ENCODE results near the gene PRR22. TPM values are rescaled to one million over a fixed set of nuclear protein-coding genes. Genes with fewer than 3 reads are reported as not detected.
A peak's percentile ranks its signal among the peaks of the same experiment; 100 is the strongest.

Gene PRR22
- total and polyA plus RNA-seq, 3 experiments from 2014 or later, result 0.15 to 8.6 (median 8.2) TPM

GRCh38 chr19:5822181-5822844 is 37.8 kb upstream of the PRR22 start:
- POLR2A ChIA-PET, result no interaction called here
- no peaks in the 10 kb centered on the region for H3K9me3 ChIP-seq (ENCODE audit: low read length)
- Mint-ChIP-seq H3K4me3 (no peak overlapping the region), H3K4me1 (peaks cover 0 to 9% (median 4%) of the 10 kb centered on the region in 3 donors), H3K9me3 (no peaks in the 10 kb centered on the region), H3K27me3 (peaks cover 3 to 12% of the 10 kb centered on the region in 2 donors), H3K27ac (no peak overlapping the region), H3K36me3 (no peaks in the 10 kb centered on the region)
- no peaks in the 10 kb centered on the region for H3K27me3 ChIP-seq (ENCODE audit: insufficient read depth, low read length, poor library complexity, severe bottlenecking)
- H3K4me3 ChIP-seq (ENCODE audit: low read length), result no peak overlapping the region
- no peak for DNase-seq
- no peaks in the 10 kb centered on the region for H3K36me3 ChIP-seq (ENCODE audit: insufficient read depth, low read length)
- no peak overlapping the region for H3K27ac ChIP-seq (ENCODE audit: low read depth, low read length)
- CTCF ChIA-PET, result interaction anchor here (0.9 to 1.8 kb wide), 2 partner anchors 18 kb away, joined by 4 to 6 read pairs; no protein-coding TSS in a partner anchor
- H3K4me1 ChIP-seq (ENCODE audit: insufficient read depth, low read length), result peaks cover 9% of the 10 kb centered on the region

- CTCF ChIA-PET, result interaction anchor here (1.8 kb wide), 1 partner anchor 18 kb away, joined by 6 read pairs; no protein-coding TSS in a partner anchor
- no peak for DNase-seq
- H3K9me3 ChIP-seq (ENCODE audit: low read length), result no peaks in the 10 kb centered on the region
- no peaks in the 10 kb centered on the region for H3K36me3 ChIP-seq (ENCODE audit: insufficient read depth, low read length)
- H3K9me3 Mint-ChIP-seq, result no peaks in the 10 kb centered on the region
- no peaks in the 10 kb centered on the region for H3K27me3 ChIP-seq (ENCODE audit: insufficient read depth, low read length, poor library complexity, severe bottlenecking)
- no peak overlapping the region for H3K4me3 ChIP-seq (ENCODE audit: low read length)
- peak overlapping the region in 1 of 8 donors; percentile 4 for H3K27ac Mint-ChIP-seq
- H3K27ac ChIP-seq (ENCODE audit: low read depth, low read length), result no peak overlapping the region
- peaks cover 0 to 2% (median 0%) of the 10 kb centered on the region in 3 donors for H3K4me1 Mint-ChIP-seq
- peaks cover 3 to 12% of the 10 kb centered on the region in 2 donors for H3K27me3 Mint-ChIP-seq
- peaks cover 3% of the 10 kb centered on the region for H3K4me1 ChIP-seq (ENCODE audit: insufficient read depth, low read length)
- H3K4me3 Mint-ChIP-seq, result peak overlapping the region in 1 of 7 donors; percentile 63
- H3K36me3 Mint-ChIP-seq, result no peaks in the 10 kb centered on the region
- POLR2A ChIA-PET, result no interaction called here
Observed at GRCh38 chr19:5821521-5822180, 37.1 kb upstream of the PRR22 start.

GRCh38 chr19:5820785-5821184 is 36.2 kb upstream of the PRR22 start:
- no peaks in the 10 kb centered on the region for H3K9me3 Mint-ChIP-seq
- H3K27ac ChIP-seq (ENCODE audit: low read depth, low read length), result no peak overlapping the region
- H3K27me3 ChIP-seq (ENCODE audit: insufficient read depth, low read length, poor library complexity, severe bottlenecking), result no peaks in the 10 kb centered on the region
- no peaks in the 10 kb centered on the region for H3K4me1 Mint-ChIP-seq
- H3K4me3 ChIP-seq (ENCODE audit: low read length), result no peak overlapping the region
- H3K9me3 ChIP-seq (ENCODE audit: low read length), result no peaks in the 10 kb centered on the region
- no peak overlapping the region for H3K4me3 Mint-ChIP-seq
- H3K36me3 Mint-ChIP-seq, result no peaks in the 10 kb centered on the region
- CTCF ChIA-PET, result interaction anchor here (1.8 kb wide), 1 partner anchor 17 kb away, joined by 6 read pairs; no protein-coding TSS in a partner anchor
- DNase-seq, result no peak
- POLR2A ChIA-PET, result no interaction called here
- H3K27me3 Mint-ChIP-seq, result peaks cover 3 to 15% of the 10 kb centered on the region in 2 donors
- no peaks in the 10 kb centered on the region for H3K4me1 ChIP-seq (ENCODE audit: insufficient read depth, low read length)
- no peak overlapping the region for H3K27ac Mint-ChIP-seq
- no peaks in the 10 kb centered on the region for H3K36me3 ChIP-seq (ENCODE audit: insufficient read depth, low read length)

GRCh38 chr19:5818594-5818993 is 34.0 kb upstream of the PRR22 start:
- Histone ChIP-seq H3K27me3 (ENCODE audit: insufficient read depth, low read length, poor library complexity, severe bottlenecking) (no peaks in the 10 kb centered on the region), H3K9me3 (ENCODE audit: low read length) (no peaks in the 10 kb centered on the region), H3K4me3 (ENCODE audit: low read length) (no peak overlapping the region), H3K36me3 (ENCODE audit: insufficient read depth, low read length) (no peaks in the 10 kb centered on the region), H3K4me1 (ENCODE audit: insufficient read depth, low read length) (no peaks in the 10 kb centered on the region), H3K27ac (ENCODE audit: low read depth, low read length) (no peak overlapping the region)
- Mint-ChIP-seq H3K4me3 (no peak overlapping the region), H3K4me1 (no peaks in the 10 kb centered on the region), H3K27ac (no peak overlapping the region), H3K36me3 (no peaks in the 10 kb centered on the region), H3K27me3 (peaks cover 3 to 15% of the 10 kb centered on the region in 2 donors), H3K9me3 (no peaks in the 10 kb centered on the region)
- CTCF ChIA-PET, result interaction anchor here (1.3 kb wide), 1 partner anchor 12 kb away, joined by 3 read pairs; no protein-coding TSS in a partner anchor
- POLR2A ChIA-PET, result interaction anchor here (0.6 kb wide), 1 partner anchor 10 kb away, joined by 3 read pairs; no protein-coding TSS in a partner anchor
- no peak for DNase-seq

- Mint-ChIP-seq H3K27me3 (peaks cover 3 to 10% of the 10 kb centered on the region in 2 donors), H3K4me1 (no peaks in the 10 kb centered on the region), H3K27ac (peak overlapping the region in 1 of 8 donors; percentile 73), H3K36me3 (no peaks in the 10 kb centered on the region), H3K4me3 (no peak overlapping the region), H3K9me3 (no peaks in the 10 kb centered on the region)
- Histone ChIP-seq H3K4me1 (ENCODE audit: insufficient read depth, low read length) (no peaks in the 10 kb centered on the region), H3K27me3 (ENCODE audit: insufficient read depth, low read length, poor library complexity, severe bottlenecking) (no peaks in the 10 kb centered on the region), H3K36me3 (ENCODE audit: insufficient read depth, low read length) (no peaks in the 10 kb centered on the region), H3K4me3 (ENCODE audit: low read length) (no peak overlapping the region), H3K9me3 (ENCODE audit: low read length) (no peaks in the 10 kb centered on the region), H3K27ac (ENCODE audit: low read depth, low read length) (no peak overlapping the region)
- POLR2A ChIA-PET, result no interaction called here
- DNase-seq, result no peak
- CTCF ChIA-PET, result no interaction called here
Observed at GRCh38 chr19:5817218-5817617, 32.7 kb upstream of the PRR22 start.

- H3K4me3 Mint-ChIP-seq, result no peak overlapping the region
- POLR2A ChIA-PET, result no interaction called here
- no peaks in the 10 kb centered on the region for H3K27me3 ChIP-seq (ENCODE audit: insufficient read depth, low read length, poor library complexity, severe bottlenecking)
- no peak overlapping the region for H3K27ac ChIP-seq (ENCODE audit: low read depth, low read length)
- no peaks in the 10 kb centered on the region for H3K36me3 Mint-ChIP-seq
- no peaks in the 10 kb centered on the region for H3K36me3 ChIP-seq (ENCODE audit: insufficient read depth, low read length)
- no peaks in the 10 kb centered on the region for H3K4me1 ChIP-seq (ENCODE audit: insufficient read depth, low read length)
- no peak overlapping the region for H3K27ac Mint-ChIP-seq
- no peak for DNase-seq
- CTCF ChIA-PET, result no interaction called here
- H3K9me3 ChIP-seq (ENCODE audit: low read length), result no peaks in the 10 kb centered on the region
- no peaks in the 10 kb centered on the region for H3K4me1 Mint-ChIP-seq
- H3K9me3 Mint-ChIP-seq, result no peaks in the 10 kb centered on the region
- H3K4me3 ChIP-seq (ENCODE audit: low read length), result no peak overlapping the region
- H3K27me3 Mint-ChIP-seq, result peaks cover 0 to 7% of the 10 kb centered on the region in 2 donors
Observed at GRCh38 chr19:5814852-5815246, 30.3 kb upstream of the PRR22 start.

GRCh38 chr19:5814123-5814851 is 29.7 kb upstream of the PRR22 start:
- Mint-ChIP-seq H3K9me3 (no peaks in the 10 kb centered on the region), H3K27me3 (peaks cover 0 to 9% of the 10 kb centered on the region in 2 donors), H3K4me1 (no peaks in the 10 kb centered on the region), H3K27ac (no peak overlapping the region), H3K36me3 (no peaks in the 10 kb centered on the region), H3K4me3 (no peak overlapping the region)
- ChIA-PET CTCF (no interaction called here), POLR2A (no interaction called here)
- no peaks in the 10 kb centered on the region for H3K27me3 ChIP-seq (ENCODE audit: insufficient read depth, low read length, poor library complexity, severe bottlenecking)
- H3K27ac ChIP-seq (ENCODE audit: low read depth, low read length), result no peak overlapping the region
- no peak overlapping the region for H3K4me3 ChIP-seq (ENCODE audit: low read length)
- no peaks in the 10 kb centered on the region for H3K9me3 ChIP-seq (ENCODE audit: low read length)
- H3K36me3 ChIP-seq (ENCODE audit: insufficient read depth, low read length), result no peaks in the 10 kb centered on the region
- no peaks in the 10 kb centered on the region for H3K4me1 ChIP-seq (ENCODE audit: insufficient read depth, low read length)
- no peak for DNase-seq

- POLR2A ChIA-PET, result no interaction called here
- no peak overlapping the region for H3K27ac ChIP-seq (ENCODE audit: low read depth, low read length)
- H3K4me1 Mint-ChIP-seq, result no peaks in the 10 kb centered on the region
Observed at GRCh38 chr19:5811117-5811516, 26.6 kb upstream of the PRR22 start.

More at GRCh38 chr19:5811117-5811516, 26.6 kb upstream of the PRR22 start:
- CTCF ChIA-PET, result no interaction called here
- Histone ChIP-seq H3K4me3 (ENCODE audit: low read length) (no peak overlapping the region), H3K4me1 (ENCODE audit: insufficient read depth, low read length) (no peaks in the 10 kb centered on the region), H3K27me3 (ENCODE audit: insufficient read depth, low read length, poor library complexity, severe bottlenecking) (no peaks in the 10 kb centered on the region), H3K36me3 (ENCODE audit: insufficient read depth, low read length) (no peaks in the 10 kb centered on the region), H3K9me3 (ENCODE audit: low read length) (no peaks in the 10 kb centered on the region)
- no peak overlapping the region for H3K27ac Mint-ChIP-seq
- DNase-seq, result no peak
- no peaks in the 10 kb centered on the region for H3K36me3 Mint-ChIP-seq
- peaks cover 0 to 4% of the 10 kb centered on the region in 2 donors for H3K27me3 Mint-ChIP-seq
- H3K4me3 Mint-ChIP-seq, result no peak overlapping the region
- H3K9me3 Mint-ChIP-seq, result no peaks in the 10 kb centered on the region
